HG03571 (cell line): ENCODE measurements around the gene BSPH1.
"Not testable (repeated sequence)": the region's sequence is repeated elsewhere in the genome, so short reads cannot be mapped to it uniquely, and the experiment has no call there.

Experiments
- ATAC-seq: cut with Tn5 transposase; IDR thresholded peaks from one replicate; pipeline ENCODE4 v1.9.1; 2021; ENCODE audit not compliant: unreplicated experiment

The BSPH1 gene

DNA sequence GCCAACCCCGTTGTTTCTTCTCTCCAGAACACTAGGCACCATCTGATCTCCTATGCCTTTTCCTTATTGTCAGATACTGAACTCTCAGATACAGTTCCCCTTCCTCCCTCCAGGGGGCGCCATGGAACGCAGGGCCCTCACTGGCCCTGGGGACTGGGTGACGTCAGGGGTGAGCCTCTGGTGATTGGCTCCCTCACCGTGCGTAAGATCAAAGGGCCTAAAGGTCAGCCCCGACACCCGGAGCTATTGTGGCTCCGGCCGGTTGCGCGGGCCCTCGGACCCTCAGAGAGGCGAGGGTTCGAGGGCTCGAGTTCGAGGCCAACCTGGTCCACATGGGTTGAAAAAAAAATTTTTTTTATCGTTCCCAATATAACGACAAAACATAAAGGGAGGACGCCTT, 63.4 kb downstream of the BSPH1 start:
- not testable (repeated sequence) for ATAC-seq

DNA sequence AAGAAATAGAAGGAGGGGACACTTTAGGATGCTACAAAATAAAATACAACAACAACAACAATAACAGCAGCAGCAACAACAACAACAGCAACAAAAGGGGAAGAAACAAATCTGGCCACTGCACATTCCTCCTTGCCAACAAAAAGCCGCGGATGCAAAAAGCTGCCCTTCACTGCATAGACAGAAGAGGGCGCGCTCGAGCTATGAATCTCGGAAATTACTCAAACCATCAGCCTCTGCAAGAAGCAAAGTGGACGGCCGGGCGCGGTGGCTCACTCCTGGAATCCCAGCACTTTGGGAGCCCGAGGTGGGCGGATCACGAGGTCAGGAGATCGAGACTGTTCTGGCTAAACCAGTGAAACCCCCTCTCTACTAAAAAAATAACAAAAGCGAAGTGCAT, 71.9 kb downstream of the BSPH1 start:
- not testable (repeated sequence) for ATAC-seq
